HepG2 (cell line): ENCODE measurements around the gene UBTF. TPM values are rescaled to one million over a fixed set of nuclear protein-coding genes. Genes with fewer than 3 reads are reported as not detected.
A peak's percentile ranks its signal among the peaks of the same experiment; 100 is the strongest.

ENCODE experiments used
- CENPX ChIP-seq: sonication (generic); formaldehyde crosslinking; IDR thresholded peaks from 2 replicates; pipeline ENCODE4 v1.9.0; 2021; ENCODE audit warnings: mild to moderate bottlenecking, missing genetic modification reagents, moderate library complexity
- KLF6 ChIP-seq: IDR thresholded peaks from 2 replicates; pipeline ENCODE4 v1.8.0; 2016; ENCODE audit warnings: missing biosample characterization, missing genetic modification reagents
- NR2C2 ChIP-seq: sonication (generic); formaldehyde crosslinking; IDR thresholded peaks from 2 replicates; pipeline ENCODE4 v1.4.0; 2020; ENCODE audit warnings: missing genetic modification reagents, mild to moderate bottlenecking, moderate library complexity, borderline replicate concordance
- RELA ChIP-seq: sonication (generic); formaldehyde crosslinking; IDR thresholded peaks from 2 replicates; pipeline ENCODE4 v1.4.0; 2020; ENCODE audit warnings: missing genetic modification reagents
- RORA ChIP-seq: sonication (generic); formaldehyde crosslinking; IDR thresholded peaks from 2 replicates; pipeline ENCODE4 v1.5.0; 2020; ENCODE audit warnings: mild to moderate bottlenecking, missing genetic modification reagents, moderate library complexity
- ZBTB21 ChIP-seq: sonication (generic); formaldehyde crosslinking; IDR thresholded peaks from 2 replicates; pipeline ENCODE4 v1.4.0; 2020; ENCODE audit warnings: missing genetic modification reagents
- ZFP36 ChIP-seq: fragments of 150-350 bp; IDR thresholded peaks from 2 replicates; pipeline ENCODE4 v1.6.1; 2018; ENCODE audit warnings: borderline replicate concordance, low read length, low read depth; ENCODE audit not compliant: partially characterized antibody
- ZKSCAN5 ChIP-seq: sonication (generic); formaldehyde crosslinking; IDR thresholded peaks from 2 replicates; pipeline ENCODE4 v1.5.1; 2020; ENCODE audit warnings: mild to moderate bottlenecking, missing genetic modification reagents
- polyA plus RNA-seq, 8 experiments: library from polyadenylated mRNA; depleted of rRNA in 3 of 8; stranded (reverse) in 7 of 8; unstranded in 1 of 8; fragments of >200 nt; fragmentation: Illumina TruSeq in 4 of 8; extraction: Trizol in 4 of 8; gene quantifications; 2 replicates each; pipeline versions ENCODE4 v1.2.1 to v1.2.3, GENCODE V29; 2011 to 2016; ENCODE audit warnings: low read depth in 4 of 8, missing spikeins in 1 of 8, mixed read lengths in 1 of 8; ENCODE audit not compliant: insufficient read depth in 1 of 8
- total RNA-seq, 5 experiments: library from RNA; depleted of rRNA; stranded (reverse); fragments of >200 nt; fragmentation: Illumina TruSeq; extraction: Trizol; gene quantifications; 2 replicates each; pipeline ENCODE4 v1.2.3, GENCODE V29; 2016; ENCODE audit warnings: low read depth in 1 of 5
- TF ChIP-seq, protein P1 (sequence below): sonication (generic); formaldehyde crosslinking; IDR thresholded peaks from 2 replicates; pipeline ENCODE4 v1.4.0; 2020; ENCODE audit warnings: mild to moderate bottlenecking, low read depth, missing genetic modification reagents
- TF ChIP-seq, protein P2 (sequence below): sonication (generic); formaldehyde crosslinking; IDR thresholded peaks from 2 replicates; pipeline ENCODE4 v1.5.0; 2020; ENCODE audit warnings: mild to moderate bottlenecking, missing genetic modification reagents
- TF ChIP-seq, protein P3 (sequence below): IDR thresholded peaks from 2 replicates; pipeline ENCODE4 v1.6.1; 2018; ENCODE audit warnings: missing genetic modification reagents
- TF ChIP-seq, protein P4 (sequence below): sonication (generic); formaldehyde crosslinking; IDR thresholded peaks from 2 replicates; pipeline ENCODE4 v1.5.1; 2020; ENCODE audit warnings: missing genetic modification reagents, mild to moderate bottlenecking, borderline replicate concordance
- TF ChIP-seq, protein P5 (sequence below): IDR thresholded peaks from 2 replicates; pipeline ENCODE4 v1.6.1; 2016; ENCODE audit warnings: low read depth, borderline replicate concordance
- TF ChIP-seq, protein P6 (sequence below): sonication (generic); formaldehyde crosslinking; IDR thresholded peaks from 2 replicates; pipeline ENCODE4 v1.4.0; 2020; ENCODE audit warnings: mild to moderate bottlenecking, missing genetic modification reagents

UBTF gene
- total and polyA plus RNA-seq, 2 of the 13 experiments (the other 11 are each of a cell fraction or from before 2014, with no cell fraction given) = 15.2 to 60.9 TPM

DNA sequence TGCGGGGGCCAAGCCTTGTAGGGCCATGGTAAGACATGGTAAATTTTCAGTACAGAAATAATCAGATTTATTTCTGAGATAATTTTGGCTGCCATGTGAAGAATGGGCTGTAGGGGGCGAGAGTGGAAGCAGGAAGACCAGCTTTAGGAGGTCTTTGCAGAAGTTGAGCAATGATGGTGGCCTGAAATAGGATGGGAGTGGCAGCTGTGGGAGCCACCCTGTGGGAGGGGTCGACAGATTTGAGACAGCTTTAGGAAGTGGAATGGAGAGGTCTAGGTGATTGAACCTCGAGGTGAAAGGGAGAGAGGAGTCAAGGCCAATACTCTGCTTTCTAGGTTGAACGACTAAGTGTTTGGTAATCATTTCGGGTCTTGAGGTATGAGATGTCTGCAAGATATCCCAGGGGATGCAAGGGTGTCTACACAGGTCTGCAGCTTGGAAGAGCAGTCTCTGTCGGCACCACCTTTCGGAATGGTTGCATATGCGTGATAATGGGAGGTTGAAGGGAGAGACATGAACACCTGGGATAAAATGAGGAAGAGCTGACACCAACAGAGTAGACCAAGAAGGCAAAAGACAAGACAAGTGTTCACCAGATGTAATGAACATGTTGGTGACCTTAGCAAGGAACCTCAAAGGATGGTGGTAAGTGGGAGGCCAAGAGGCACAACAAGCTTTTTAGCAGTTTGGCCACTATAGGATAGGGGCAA is 15.6 kb downstream of the UBTF start (continued):
- TF ChIP-seq, protein P1, sequence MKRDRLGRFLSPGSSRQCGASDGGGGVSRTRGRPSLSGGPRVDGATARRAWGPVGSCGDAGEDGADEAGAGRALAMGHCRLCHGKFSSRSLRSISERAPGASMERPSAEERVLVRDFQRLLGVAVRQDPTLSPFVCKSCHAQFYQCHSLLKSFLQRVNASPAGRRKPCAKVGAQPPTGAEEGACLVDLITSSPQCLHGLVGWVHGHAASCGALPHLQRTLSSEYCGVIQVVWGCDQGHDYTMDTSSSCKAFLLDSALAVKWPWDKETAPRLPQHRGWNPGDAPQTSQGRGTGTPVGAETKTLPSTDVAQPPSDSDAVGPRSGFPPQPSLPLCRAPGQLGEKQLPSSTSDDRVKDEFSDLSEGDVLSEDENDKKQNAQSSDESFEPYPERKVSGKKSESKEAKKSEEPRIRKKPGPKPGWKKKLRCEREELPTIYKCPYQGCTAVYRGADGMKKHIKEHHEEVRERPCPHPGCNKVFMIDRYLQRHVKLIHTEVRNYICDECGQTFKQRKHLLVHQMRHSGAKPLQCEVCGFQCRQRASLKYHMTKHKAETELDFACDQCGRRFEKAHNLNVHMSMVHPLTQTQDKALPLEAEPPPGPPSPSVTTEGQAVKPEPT (CRISPR knock-in tag) = no peak
- TF ChIP-seq ZFP36 (no peak), RORA (CRISPR knock-in tag) (no peak), ZKSCAN5 (CRISPR knock-in tag) (no peak), NR2C2 (CRISPR knock-in tag) (peak; percentile 28; the same call in 1 of the 2 replicates), ZBTB21 (CRISPR knock-in tag) (no peak), KLF6 (0 out of 2 replicates have a peak, but pooled peaks have one; percentile 38), RELA (CRISPR knock-in tag) (no peak), CENPX (no peak)
- TF ChIP-seq, protein P2, sequence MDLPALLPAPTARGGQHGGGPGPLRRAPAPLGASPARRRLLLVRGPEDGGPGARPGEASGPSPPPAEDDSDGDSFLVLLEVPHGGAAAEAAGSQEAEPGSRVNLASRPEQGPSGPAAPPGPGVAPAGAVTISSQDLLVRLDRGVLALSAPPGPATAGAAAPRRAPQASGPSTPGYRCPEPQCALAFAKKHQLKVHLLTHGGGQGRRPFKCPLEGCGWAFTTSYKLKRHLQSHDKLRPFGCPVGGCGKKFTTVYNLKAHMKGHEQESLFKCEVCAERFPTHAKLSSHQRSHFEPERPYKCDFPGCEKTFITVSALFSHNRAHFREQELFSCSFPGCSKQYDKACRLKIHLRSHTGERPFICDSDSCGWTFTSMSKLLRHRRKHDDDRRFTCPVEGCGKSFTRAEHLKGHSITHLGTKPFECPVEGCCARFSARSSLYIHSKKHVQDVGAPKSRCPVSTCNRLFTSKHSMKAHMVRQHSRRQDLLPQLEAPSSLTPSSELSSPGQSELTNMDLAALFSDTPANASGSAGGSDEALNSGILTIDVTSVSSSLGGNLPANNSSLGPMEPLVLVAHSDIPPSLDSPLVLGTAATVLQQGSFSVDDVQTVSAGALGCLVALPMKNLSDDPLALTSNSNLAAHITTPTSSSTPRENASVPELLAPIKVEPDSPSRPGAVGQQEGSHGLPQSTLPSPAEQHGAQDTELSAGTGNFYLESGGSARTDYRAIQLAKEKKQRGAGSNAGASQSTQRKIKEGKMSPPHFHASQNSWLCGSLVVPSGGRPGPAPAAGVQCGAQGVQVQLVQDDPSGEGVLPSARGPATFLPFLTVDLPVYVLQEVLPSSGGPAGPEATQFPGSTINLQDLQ = no peak
- TF ChIP-seq, protein P3, sequence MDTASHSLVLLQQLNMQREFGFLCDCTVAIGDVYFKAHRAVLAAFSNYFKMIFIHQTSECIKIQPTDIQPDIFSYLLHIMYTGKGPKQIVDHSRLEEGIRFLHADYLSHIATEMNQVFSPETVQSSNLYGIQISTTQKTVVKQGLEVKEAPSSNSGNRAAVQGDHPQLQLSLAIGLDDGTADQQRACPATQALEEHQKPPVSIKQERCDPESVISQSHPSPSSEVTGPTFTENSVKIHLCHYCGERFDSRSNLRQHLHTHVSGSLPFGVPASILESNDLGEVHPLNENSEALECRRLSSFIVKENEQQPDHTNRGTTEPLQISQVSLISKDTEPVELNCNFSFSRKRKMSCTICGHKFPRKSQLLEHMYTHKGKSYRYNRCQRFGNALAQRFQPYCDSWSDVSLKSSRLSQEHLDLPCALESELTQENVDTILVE (CRISPR knock-in tag) = peak; percentile 68; the same call in 1 of the 2 replicates
- TF ChIP-seq, protein P4, sequence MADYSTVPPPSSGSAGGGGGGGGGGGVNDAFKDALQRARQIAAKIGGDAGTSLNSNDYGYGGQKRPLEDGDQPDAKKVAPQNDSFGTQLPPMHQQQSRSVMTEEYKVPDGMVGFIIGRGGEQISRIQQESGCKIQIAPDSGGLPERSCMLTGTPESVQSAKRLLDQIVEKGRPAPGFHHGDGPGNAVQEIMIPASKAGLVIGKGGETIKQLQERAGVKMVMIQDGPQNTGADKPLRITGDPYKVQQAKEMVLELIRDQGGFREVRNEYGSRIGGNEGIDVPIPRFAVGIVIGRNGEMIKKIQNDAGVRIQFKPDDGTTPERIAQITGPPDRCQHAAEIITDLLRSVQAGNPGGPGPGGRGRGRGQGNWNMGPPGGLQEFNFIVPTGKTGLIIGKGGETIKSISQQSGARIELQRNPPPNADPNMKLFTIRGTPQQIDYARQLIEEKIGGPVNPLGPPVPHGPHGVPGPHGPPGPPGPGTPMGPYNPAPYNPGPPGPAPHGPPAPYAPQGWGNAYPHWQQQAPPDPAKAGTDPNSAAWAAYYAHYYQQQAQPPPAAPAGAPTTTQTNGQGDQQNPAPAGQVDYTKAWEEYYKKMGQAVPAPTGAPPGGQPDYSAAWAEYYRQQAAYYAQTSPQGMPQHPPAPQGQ (CRISPR knock-in tag) = no peak
- TF ChIP-seq, protein P5, sequence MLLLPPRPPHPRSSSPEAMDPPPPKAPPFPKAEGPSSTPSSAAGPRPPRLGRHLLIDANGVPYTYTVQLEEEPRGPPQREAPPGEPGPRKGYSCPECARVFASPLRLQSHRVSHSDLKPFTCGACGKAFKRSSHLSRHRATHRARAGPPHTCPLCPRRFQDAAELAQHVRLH (CRISPR knock-in tag) = no peak; the same call in 1 of the 2 replicates
- TF ChIP-seq, protein P6, sequence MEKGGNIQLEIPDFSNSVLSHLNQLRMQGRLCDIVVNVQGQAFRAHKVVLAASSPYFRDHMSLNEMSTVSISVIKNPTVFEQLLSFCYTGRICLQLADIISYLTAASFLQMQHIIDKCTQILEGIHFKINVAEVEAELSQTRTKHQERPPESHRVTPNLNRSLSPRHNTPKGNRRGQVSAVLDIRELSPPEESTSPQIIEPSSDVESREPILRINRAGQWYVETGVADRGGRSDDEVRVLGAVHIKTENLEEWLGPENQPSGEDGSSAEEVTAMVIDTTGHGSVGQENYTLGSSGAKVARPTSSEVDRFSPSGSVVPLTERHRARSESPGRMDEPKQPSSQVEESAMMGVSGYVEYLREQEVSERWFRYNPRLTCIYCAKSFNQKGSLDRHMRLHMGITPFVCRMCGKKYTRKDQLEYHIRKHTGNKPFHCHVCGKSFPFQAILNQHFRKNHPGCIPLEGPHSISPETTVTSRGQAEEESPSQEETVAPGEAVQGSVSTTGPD (CRISPR knock-in tag) = no peak
